Body of pancreas (tissue), 4 donors: ENCODE data around the gene AGPAT3. TPM values are rescaled to one million over a fixed set of nuclear protein-coding genes. Genes with fewer than 3 reads are reported as not detected.
A peak's percentile ranks its signal among the peaks of the same experiment; 100 is the strongest.

Source experiments
- ATAC-seq: fragments of 150-250 bp; one replicate; pipeline ENCODE4 v1.9.1; 2016
- DNase-seq, 4 donors: peaks; one replicate each; pipeline ENCODE4 v3.0.0-alpha.2; 2019
- H3K27ac ChIP-seq, 4 donors: fragments of 200-600 bp; sonication (generic); 1 replicate in 3 of 4; 2 replicates in 1 of 4; pipeline versions ENCODE4 v1.5.1 to v1.6.1; 2016 to 2019; ENCODE audit warnings: mild to moderate bottlenecking in 1 of 4, mixed read lengths in 1 of 4, moderate library complexity in 1 of 4
- H3K27me3 ChIP-seq, 2 donors: fragments of 200-600 bp; sonication (generic); one replicate each; pipeline ENCODE4 v1.6.0; 2016; ENCODE audit warnings: mild to moderate bottlenecking in 1 of 2
- H3K36me3 ChIP-seq, 2 donors: fragments of 200-600 bp; sonication (generic); replicated peaks in 1 of 2; 2 replicates each; pipeline ENCODE4 v1.5.1; 2016; ENCODE audit warnings: low read depth in 2 of 2; ENCODE audit not compliant: insufficient read depth in 1 of 2
- H3K4me1 ChIP-seq: fragments of 200-600 bp; sonication (generic); one replicate; pipeline ENCODE4 v1.6.0; 2016
- H3K4me3 ChIP-seq, 2 donors: fragments of 200-600 bp; sonication (generic); 1 replicate in 1 of 2; 2 replicates in 1 of 2; pipeline ENCODE4 v1.5.1; 2016 to 2019
- H3K9me3 ChIP-seq, 3 donors: fragments of 200-600 bp; sonication (generic); 1 replicate in 2 of 3; 2 replicates in 1 of 3; pipeline ENCODE4 v1.5.1; 2016
- CTCF ChIP-seq, 7 experiments: fragments of 450-650 bp in 4 of 7; fragments of 200-600 bp in 3 of 7; sonication (generic) in 3 of 7; IDR thresholded peaks; one replicate each; pipeline ENCODE4 v1.5.1; 2016 to 2019; ENCODE audit warnings: antibody characterized with exemption in 7 of 7
- POLR2A ChIP-seq, 3 donors: fragments of 450-650 bp; IDR thresholded peaks; one replicate each; pipeline ENCODE4 v1.6.1; 2016; ENCODE audit warnings: antibody characterized with exemption in 3 of 3, mild to moderate bottlenecking in 2 of 3
- WGBS, 2 donors: methylation state at CpG; one replicate each; pipeline ENCODE4 v1.1.5; 2017; 5-methylcytosine and 5-hydroxymethylcytosine counted together
- intact Hi-C: fragments of 100-400 bp; cut with DNase I; formaldehyde crosslinking; loops from one replicate; pipeline ENCODE4 v1.15.1; 2023
- total RNA-seq, 2 donors: library from RNA; depleted of rRNA; stranded (reverse); fragments of >200 nt; gene quantifications; one replicate each; pipeline ENCODE4 v1.1.0, GENCODE V29; 2016

Gene AGPAT3
- total RNA-seq, 2 donors from 2014 or later = 21.8 to 39.2 TPM

DNA sequence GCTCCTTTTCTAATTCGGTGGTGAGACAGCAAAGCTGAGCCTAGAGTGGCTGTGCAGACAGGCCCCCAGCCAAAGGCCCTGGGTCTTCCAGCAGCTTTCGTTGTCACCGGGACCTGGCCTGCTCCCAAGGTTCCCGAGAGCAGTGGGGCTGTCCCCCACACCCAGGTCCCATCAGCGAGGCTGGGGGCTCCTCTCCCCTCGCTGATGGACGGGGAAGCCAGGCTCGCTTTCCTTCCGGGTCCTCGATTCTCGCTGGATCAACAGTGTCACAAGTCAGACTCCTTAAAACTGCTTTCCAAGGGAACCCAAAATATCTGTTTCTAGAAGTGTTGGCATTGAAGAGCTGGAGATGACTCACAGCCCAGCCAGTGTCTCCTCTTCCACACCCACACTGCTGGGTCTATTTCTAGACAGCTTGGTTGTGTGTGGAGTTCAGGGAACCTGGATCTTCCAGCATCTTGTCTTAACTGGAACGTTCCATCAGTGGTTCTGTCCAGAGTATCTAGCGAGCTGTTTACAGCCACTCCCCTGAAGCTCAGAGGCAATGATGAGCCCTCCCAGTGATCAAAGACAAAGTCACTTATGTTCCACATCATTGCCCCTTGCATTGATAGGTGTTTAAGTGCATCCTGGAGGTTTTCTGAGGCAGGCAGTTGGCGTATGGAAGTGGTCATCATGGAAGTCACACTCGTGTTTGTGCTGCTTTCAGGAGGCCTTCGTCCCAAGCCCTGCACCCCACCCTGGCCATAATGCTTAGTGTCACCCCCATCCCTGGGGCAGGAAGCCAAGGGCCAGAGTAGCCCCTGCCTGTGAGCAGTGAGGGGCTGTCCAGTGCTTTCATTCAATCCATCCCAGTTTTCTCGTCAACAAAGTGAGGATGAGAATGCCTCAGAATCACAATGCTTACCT, 40.4 kb upstream of the AGPAT3 start:
- Histone ChIP-seq H3K9me3 (no peaks in the 10 kb centered on the region), H3K36me3 (no peaks in the 10 kb centered on the region), H3K4me3 (no peak overlapping the region), H3K27ac (no peak overlapping the region), H3K4me1 (peaks cover 11% of the 10 kb centered on the region), H3K27me3 (no peaks in the 10 kb centered on the region)
- TF ChIP-seq POLR2A (IDR thresholded peaks at IDR 0.05) (no peak), CTCF (IDR thresholded peaks at IDR 0.05) (no peak)
- intact Hi-C loops = no loop called here
- DNase-seq (no peak), ATAC-seq (no peak)
- 72 to 74% methylated on average over 11 to 17 of the region's 17 CpGs for WGBS, 2 donors

- no peak for TF ChIP-seq CTCF (IDR thresholded peaks at IDR 0.05)
- no peak for TF ChIP-seq POLR2A (IDR thresholded peaks at IDR 0.05)
- Histone ChIP-seq H3K9me3 (no peaks in the 10 kb centered on the region), H3K4me1 (peaks cover 11% of the 10 kb centered on the region), H3K27ac (no peak overlapping the region), H3K4me3 (no peak overlapping the region), H3K36me3 (no peaks in the 10 kb centered on the region), H3K27me3 (no peaks in the 10 kb centered on the region)
- intact Hi-C loops = no loop called here
- no peak for DNase-seq
- no peak for ATAC-seq
- WGBS, 2 donors = 75 to 85% methylated on average over 13 to 21 of the region's 24 CpGs
Observed at GRCh38 chr21:43825242-43825935, 39.6 kb upstream of the AGPAT3 start.

DNA sequence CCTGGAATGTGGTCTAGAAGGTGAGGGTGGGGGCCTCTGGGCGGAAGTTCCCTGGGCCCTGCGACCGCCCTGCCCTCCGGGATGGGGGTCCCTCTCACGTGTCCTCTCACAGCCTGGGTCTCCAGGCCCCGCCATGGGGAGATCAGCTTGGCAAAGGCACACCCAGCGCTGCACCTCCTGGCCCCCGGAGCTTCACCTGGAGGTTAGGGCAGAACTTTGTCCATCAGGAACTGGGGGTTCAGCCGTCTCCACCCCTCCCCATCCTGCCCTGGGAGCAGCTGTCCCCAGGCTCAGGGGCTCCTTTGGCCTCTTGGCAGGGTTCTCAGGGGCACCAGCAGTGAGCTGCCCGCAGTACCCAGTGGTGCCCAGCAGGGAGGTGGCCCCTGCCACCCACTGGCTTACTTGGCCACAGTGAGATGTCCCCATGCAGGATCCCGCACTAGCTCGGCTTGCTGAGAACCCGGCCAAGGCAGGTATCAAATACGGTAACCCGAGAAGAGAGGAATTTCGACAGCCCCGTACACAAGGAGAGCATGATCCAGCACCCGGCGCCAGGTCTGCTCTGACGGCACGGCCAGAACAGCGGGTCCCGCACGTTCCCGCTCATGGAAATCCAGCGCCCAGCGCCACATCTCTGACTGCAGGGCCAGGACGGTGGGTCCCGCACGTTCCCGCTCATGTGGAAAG, 38.9 kb upstream of the AGPAT3 start:
- ATAC-seq = peak; percentile 25
- Histone ChIP-seq H3K27ac (no peak overlapping the region), H3K4me1 (peaks cover 11% of the 10 kb centered on the region), H3K9me3 (no peaks in the 10 kb centered on the region), H3K4me3 (no peak overlapping the region), H3K36me3 (no peaks in the 10 kb centered on the region), H3K27me3 (no peaks in the 10 kb centered on the region)
- intact Hi-C loops = no loop called here
- DNase-seq = no peak
- TF ChIP-seq CTCF (IDR thresholded peaks at IDR 0.05) (peak in 2 of 7 experiments; percentile 15 to 22), POLR2A (IDR thresholded peaks at IDR 0.05) (no peak)
- WGBS, 2 donors = 33% methylated on average over 31 of the region's 31 CpGs; no CpG with 5 or more reads in 1 of the 2 donors

GRCh38 chr21:43826623-43826974, 38.4 kb upstream of the AGPAT3 start:
- TF ChIP-seq CTCF (IDR thresholded peaks at IDR 0.05) (no peak), POLR2A (IDR thresholded peaks at IDR 0.05) (no peak)
- no peak for DNase-seq
- intact Hi-C loops = no loop called here
- no peak overlapping the region for H3K27ac ChIP-seq
- no peaks in the 10 kb centered on the region for H3K27me3 ChIP-seq
- peaks cover 11% of the 10 kb centered on the region for H3K4me1 ChIP-seq
- ATAC-seq = no peak
- WGBS, 2 donors = 14 to 30% methylated on average over 4 to 8 of the region's 8 CpGs
- no peak overlapping the region for H3K4me3 ChIP-seq
- H3K9me3 ChIP-seq = no peaks in the 10 kb centered on the region
- H3K36me3 ChIP-seq = no peaks in the 10 kb centered on the region
